WI38 (cell line): ENCODE results near the gene CFAP221.

ENCODE experiments used
- H3K4me3 ChIP-seq: 2 replicates; pipeline ENCODE4 v1.5.1; 2011; ENCODE audit warnings: low read depth, mild to moderate bottlenecking, control low read depth, low read length
- TF ChIP-seq, protein P1 (sequence below): IDR thresholded peaks from 2 replicates; pipeline ENCODE4 v1.5.1; 2012; ENCODE audit warnings: low read depth, mild to moderate bottlenecking, control low read depth, low read length

The CFAP221 gene

DNA sequence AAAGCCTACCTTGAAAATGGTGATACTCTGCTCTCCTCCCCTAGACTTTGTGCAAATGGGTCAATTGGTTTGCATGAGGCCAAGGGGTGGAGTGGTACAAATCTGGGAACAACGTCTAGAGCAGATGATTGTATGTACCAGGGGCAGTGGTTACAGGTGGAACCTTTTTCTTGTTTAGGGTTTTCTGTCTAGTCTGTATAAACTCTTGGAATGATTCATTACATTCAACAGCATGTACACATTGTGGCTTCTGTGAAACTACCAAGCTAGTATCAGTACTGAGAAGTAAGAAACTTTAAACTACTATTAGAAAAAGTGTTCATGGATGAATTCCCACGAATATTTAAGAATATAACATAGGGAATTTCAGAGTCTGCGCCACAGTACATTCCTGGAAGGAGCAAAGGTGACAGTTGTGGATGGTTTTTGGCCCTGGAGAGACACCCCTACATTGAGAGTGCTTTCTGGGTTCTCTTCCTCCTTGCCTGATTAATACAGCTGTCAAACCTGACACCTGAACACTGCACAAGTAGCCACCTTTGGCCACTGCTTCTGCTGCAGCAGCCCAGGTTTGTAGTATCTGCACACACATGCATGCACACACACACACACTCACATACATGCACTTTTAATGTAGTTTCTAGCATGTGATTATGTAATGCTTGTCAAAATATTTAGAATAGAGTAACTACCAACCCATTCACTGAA lies 30.0 kb downstream of the CFAP221 start:
- no peak overlapping the region for H3K4me3 ChIP-seq
- TF ChIP-seq, protein P1, sequence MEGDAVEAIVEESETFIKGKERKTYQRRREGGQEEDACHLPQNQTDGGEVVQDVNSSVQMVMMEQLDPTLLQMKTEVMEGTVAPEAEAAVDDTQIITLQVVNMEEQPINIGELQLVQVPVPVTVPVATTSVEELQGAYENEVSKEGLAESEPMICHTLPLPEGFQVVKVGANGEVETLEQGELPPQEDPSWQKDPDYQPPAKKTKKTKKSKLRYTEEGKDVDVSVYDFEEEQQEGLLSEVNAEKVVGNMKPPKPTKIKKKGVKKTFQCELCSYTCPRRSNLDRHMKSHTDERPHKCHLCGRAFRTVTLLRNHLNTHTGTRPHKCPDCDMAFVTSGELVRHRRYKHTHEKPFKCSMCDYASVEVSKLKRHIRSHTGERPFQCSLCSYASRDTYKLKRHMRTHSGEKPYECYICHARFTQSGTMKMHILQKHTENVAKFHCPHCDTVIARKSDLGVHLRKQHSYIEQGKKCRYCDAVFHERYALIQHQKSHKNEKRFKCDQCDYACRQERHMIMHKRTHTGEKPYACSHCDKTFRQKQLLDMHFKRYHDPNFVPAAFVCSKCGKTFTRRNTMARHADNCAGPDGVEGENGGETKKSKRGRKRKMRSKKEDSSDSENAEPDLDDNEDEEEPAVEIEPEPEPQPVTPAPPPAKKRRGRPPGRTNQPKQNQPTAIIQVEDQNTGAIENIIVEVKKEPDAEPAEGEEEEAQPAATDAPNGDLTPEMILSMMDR, result no peak

DNA sequence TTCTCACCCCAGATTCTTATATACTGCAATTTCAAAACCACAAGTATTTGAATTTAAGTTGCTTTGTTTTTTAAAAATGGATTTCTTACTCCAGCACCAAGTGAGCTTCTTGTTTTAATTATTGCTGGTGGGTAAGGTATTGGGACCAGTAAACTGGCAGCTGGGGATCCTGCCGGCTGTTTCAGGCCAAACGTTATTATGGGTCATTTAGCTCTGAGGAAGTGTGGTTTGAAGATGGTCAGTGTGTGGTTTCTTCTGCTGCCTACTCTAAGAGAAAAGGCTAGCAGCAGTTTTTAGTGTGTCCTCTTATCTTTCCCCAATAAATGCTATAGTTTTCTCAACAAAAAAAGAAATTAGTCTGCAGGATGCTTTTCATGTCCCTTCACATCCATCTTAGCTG lies 30.6 kb downstream of the CFAP221 start:
- TF ChIP-seq, protein P1, result no peak
- H3K4me3 ChIP-seq, result no peak overlapping the region

GRCh38 chr2:119575439-119575838 lies 31.2 kb downstream of the CFAP221 start:
- TF ChIP-seq, protein P1, result no peak
- no peak overlapping the region for H3K4me3 ChIP-seq

DNA sequence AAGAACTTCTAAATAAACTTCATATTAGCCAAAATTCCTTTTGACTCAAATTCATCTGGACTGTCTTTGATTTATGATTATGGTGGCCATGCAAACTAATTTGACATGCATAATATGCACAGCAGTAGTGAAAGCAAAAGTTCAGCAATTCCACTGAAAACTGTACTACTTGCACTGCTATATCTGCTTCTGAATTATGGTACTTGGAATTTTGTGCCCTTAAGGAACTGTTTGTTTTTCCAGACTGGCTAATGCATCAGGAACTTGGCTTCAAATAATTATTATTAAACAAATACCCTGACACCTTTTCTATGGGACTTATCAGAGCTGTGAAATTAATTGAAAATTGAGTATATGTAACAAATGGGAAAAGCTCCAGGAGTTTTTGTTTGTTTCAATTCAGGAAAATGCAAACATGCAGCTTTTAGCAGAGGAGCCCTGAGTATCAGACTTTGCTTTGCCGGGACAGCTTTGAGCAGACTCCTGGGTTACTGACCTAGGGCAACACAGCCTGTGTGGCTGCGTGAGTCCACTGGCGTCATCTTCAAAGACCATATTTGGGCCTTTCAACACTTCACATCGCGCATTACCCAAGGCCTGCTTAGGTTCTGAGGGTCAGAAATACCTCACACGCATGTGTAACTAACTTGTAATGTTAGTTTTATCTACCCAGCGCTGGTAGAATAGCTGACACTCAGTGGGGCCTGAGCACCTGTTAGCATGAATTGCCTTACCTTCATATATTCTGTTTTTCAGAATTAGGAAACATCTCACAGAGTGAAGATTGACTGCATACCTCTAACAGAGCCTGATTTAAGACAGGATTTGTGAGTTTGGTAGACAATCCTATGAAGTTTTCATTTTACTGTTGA lies 35.4 kb downstream of the CFAP221 start:
- TF ChIP-seq, protein P1, result no peak
- no peak overlapping the region for H3K4me3 ChIP-seq

DNA sequence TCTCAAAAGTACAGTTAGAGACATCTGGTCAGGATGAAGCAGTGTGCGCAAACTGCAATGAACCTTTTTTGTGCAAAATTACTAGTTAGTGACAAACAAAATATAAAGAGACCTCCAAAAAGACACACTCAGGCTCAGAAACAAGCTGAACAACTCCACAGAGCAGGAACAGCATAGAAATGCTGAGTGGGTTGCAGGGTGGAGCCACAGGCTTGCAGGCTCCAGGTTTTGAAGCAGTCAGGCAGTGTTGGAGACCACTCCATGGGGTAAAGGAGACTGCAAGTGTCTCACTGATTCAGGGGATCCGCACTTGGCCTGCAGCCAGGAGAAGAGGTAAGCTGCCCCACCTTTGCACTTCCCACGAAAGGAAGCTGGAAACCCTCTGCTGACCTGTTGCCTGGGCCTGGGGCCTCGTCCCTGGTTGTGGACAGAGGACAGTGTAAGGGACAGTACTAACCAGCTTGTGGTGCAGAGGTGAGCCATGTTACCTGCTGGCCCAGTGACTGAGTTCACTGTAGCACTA lies 36.4 kb downstream of the CFAP221 start:
- H3K4me3 ChIP-seq, result no peak overlapping the region
- TF ChIP-seq, protein P1, result no peak

- TF ChIP-seq, protein P1, result no peak
- no peak overlapping the region for H3K4me3 ChIP-seq
Measured at GRCh38 chr2:119583291-119583690, 39.0 kb downstream of the CFAP221 start.

DNA sequence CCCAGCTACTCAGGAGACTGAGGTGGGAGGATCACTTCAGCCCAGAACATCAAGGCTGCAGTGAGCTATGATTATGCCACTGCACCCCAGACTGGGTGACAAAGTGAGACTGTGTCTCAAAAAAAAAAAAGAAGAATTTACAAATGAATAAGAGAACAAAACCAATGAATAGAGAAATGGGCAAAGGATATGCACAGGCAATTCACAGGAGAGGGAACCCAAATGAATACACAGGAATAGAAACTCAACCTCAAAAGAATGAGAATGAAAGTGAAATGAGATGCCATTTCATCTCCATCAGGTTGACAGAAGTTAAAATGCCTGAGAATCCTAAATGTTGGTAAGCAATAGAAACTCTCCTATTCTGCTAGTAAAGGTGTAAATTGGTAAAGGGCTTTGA lies 40.2 kb downstream of the CFAP221 start:
- H3K4me3 ChIP-seq, result no peak overlapping the region
- TF ChIP-seq, protein P1, result no peak
